Stimulated activated CD4-positive, alpha-beta T cell treated with anti-CD3 and anti-CD28 coated beads, Interleukin-1b, Interleukin-23, amount 100 ng/mL, for 1 hour (primary cell): ENCODE measurements around the gene SYNGR1.
"Not testable (repeated sequence)": the region's sequence is repeated elsewhere in the genome, so short reads cannot be mapped to it uniquely, and the experiment has no call there.

ENCODE experiments used
- DNase-seq, 2 donors: peaks; one replicate each; pipeline ENCODE4 v3.0.0-alpha.2; 2020; ENCODE audit warnings: low read depth in 2 of 2

Gene SYNGR1

DNA sequence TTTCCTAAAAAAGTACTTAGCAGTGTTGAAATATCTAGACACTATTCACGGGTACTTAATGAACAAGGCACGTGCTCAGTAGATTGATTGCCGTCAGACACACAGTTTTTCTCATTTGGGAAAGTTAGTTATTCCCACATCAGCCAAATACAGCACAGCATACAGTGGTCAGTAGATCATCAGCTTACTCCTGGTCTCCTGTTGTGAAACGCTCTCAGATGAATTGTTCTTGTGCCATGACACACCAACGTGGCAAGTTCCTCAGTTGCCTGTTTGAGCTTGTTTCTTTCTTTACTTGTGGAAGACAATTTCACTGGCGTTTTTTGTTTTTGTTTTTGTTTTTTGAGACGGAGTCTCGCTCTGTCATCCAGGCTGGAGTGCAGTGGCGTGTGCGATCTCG lies 58.4 kb downstream of the SYNGR1 start:
- DNase-seq = no peak

GRCh38 chr22:39408807-39409206 lies 59.0 kb downstream of the SYNGR1 start:
- DNase-seq = no peak

GRCh38 chr22:39409516-39410029 lies 59.8 kb downstream of the SYNGR1 start:
- DNase-seq = no peak

GRCh38 chr22:39410264-39410663 lies 60.5 kb downstream of the SYNGR1 start:
- no peak for DNase-seq

DNA sequence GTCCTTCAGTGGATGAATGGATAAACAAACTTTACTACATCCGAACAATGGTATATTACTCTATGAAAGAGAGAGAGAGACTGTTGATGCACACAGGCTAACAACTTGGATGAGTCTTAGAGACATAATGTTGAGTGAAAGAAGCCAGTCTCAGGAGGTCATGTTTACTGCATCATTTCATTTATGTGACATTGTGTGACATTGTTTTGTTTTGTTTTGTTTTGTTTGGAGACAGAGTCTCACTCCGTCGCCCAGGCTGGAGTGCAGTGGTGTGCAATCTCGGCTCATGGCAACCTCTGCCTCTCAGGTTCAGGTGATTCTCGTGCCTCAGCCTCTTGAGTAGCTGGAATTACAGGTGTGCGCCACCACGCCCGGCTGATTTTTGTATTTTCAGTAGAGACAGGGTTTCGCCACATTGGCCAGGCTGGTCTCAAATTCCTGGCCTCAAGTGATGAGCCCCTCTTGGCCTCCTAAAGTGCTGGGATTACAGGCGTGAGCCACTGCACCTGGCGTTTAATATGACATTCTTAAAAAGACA lies 62.1 kb downstream of the SYNGR1 start:
- not testable (repeated sequence) for DNase-seq

GRCh38 chr22:39413204-39413603 lies 63.4 kb downstream of the SYNGR1 start:
- DNase-seq = not testable (repeated sequence)

DNA sequence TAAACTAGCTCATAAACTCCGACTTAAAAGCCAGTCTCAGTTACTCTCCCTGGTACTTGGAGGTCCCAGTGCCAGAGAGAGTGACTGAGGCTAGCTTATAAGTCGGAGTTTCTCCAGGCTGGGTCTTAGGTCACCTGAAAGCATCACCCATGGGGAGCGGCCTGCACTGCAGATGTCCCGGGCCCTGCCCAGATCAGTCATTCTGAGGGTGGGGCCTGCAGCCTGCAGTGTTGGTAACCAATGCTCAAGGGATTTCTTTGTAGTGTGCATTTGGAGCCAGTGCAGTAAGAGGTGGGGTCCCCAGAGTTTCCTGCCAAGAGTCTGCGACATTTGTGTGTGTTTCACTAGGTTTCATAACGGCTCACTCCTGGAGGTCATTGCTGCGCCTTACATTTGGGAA lies 64.6 kb downstream of the SYNGR1 start:
- DNase-seq = no peak

DNA sequence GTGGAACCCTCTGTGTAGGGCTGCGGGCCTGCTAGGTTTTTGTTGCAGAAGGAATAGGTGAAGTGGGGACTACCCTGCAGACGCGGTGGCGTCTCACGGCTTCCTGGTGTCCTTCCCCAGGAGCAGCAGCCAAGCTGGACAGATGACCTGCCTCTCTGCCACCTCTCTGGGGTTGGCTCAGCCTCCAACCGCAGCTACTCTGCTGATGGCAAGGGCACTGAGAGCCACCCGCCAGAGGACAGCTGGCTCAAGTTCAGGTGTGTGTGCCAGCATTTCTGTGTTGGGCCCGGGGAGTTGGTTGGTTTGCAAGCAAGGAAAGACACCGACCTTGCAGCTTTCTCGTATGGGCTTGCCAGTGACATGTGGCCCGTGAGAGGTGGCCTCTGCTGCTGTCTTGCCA lies 65.1 kb downstream of the SYNGR1 start:
- no peak for DNase-seq

- DNase-seq = no peak
These were observed 65.7 kb downstream of the SYNGR1 start for GRCh38 chr22:39415506-39415905.

DNA sequence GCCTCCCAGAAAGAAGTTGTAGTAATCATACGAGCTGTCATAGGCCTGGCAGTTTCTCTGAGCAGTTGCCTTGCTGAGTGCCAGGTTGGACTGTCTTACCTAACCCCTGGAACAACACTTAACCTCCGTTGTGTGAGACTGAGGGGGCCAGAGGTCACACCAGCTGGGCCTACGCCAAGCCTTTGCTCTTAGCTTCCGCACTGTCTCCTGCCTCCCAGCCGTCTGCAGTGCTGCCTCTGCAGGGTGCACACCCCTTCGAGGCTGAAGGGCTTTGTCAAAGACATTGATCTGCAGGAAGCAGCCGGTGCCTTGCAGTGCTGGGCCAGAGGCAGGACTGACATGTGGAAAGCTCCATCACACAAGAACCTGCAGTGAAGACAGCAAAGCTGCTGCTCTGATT lies 66.5 kb downstream of the SYNGR1 start:
- no peak for DNase-seq

GRCh38 chr22:39417641-39418040 lies 67.8 kb downstream of the SYNGR1 start:
- DNase-seq = no peak

DNA sequence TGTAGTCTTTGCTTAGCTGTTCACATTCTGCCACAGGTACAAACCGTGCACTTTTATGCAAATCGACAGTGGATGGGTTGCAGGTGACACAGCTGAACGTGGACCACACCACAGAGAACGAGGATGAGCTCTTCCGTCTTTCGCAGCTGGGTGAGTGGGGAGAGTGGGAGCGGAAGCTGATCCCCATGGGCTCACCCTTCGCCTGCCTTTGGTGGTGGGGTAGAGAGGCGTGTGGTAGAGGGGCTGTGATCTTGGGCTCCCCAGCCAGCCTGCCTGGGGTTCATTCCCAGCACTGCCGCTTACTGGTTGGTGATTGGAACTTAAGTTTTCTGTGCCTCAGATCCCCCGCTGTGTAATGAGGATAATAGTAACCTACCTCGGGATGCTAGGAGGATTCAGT lies 68.9 kb downstream of the SYNGR1 start:
- no peak for DNase-seq

DNA sequence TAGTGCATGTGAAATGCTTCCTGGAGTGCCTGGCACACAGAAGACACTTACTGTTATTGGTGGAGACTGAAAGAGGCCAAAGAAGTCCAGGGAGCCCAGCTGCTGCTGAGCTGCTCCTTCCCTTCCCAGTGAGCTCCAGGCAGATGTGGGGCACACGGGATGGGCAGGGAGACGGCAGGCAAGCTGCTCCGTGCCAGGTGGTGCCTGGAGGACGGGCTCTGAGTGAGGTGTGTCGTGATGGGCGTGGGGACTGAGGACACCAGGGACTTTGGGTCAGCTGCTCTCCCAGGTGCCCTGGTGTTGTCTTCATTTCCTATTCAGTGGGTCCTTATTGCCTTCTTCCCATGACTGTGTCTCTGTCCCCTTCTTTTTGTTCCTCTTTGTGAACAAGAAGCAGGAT lies 69.3 kb downstream of the SYNGR1 start:
- DNase-seq = no peak

DNA sequence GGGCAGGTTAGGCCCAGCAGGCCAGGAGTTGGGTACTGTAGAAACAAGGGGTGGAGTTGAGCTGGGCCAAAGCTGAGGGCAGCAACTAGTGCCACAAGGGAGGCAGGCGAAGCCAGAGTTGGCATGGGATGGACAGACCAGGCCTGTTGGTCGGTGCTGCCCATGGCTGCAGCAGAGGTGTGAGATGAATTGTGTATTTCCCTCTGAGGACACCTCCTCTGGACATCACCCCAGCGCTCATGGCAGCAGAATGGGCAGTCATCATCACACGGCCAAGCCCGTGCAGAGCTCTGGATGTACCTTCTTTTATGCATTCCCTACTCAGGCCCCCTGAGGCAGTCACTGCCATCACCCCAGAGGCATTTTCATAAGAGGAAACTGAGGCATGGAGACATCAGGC lies 70.1 kb downstream of the SYNGR1 start:
- no peak for DNase-seq

DNA sequence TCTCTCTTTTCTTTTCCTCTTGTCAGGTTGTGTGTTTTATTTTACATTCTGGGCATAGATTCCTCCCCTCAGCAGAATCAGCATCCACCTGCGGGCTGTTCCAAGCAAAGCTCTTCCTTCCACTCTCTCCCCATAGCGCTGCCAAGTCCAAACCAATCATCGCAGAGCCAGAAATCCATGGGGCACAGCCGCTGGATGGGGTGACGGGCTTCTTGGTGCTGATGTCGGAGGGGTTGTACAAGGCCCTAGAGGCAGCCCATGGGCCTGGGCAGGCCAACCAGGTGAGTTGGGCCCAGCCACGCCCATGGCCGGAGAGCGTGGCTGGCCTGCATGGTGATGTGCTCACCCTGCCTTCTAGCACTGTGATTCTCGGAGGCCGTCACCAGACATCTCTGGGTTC lies 71.9 kb downstream of the SYNGR1 start:
- no peak for DNase-seq

- no peak for DNase-seq
These were observed 72.3 kb downstream of the SYNGR1 start for GRCh38 chr22:39422101-39422500.

DNA sequence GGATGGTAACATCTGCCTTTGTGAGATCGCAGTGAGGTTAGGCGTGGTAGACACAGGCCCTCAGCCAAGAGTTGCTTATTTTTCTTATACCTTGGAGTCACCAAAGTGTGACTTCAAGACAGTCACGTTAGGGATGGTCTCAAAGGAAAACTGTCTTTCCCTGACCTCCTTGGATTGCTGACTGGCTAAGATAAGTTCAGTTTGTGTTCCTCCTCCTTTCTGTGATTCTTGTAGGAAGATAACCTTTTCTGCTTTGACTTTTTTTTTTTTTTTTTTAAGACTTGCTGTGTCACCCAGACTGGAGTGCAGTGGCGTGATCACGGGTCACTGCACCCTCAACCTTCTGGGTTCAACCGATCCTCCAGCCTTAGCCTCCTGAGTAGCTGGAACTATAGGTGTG lies 72.9 kb downstream of the SYNGR1 start:
- no peak for DNase-seq

DNA sequence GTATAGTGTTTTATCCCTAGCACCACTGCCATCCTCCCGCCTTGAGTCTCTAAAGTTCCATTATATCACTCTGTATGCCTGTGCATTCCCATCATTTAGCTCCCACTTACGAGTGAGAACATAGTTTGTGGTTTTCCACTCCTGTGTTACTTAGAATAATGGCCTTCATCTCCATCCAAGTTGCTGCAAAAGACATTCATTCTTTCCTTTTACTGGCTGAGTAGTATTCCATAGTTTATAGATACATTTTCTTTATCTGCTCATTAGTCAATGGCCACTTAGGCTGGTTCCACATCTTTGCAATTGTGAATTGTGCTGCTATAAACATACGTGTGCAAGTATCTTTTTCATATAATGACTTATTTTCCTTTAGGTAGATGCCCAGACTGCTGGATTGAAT lies 74.2 kb downstream of the SYNGR1 start:
- no peak for DNase-seq

GRCh38 chr22:39426380-39427043 lies 76.7 kb downstream of the SYNGR1 start:
- DNase-seq = no peak

GRCh38 chr22:39427751-39428596 lies 78.2 kb downstream of the SYNGR1 start:
- no peak for DNase-seq

- no peak for DNase-seq
These were observed 78.8 kb downstream of the SYNGR1 start for GRCh38 chr22:39428597-39429071.

- no peak for DNase-seq
These were observed 79.4 kb downstream of the SYNGR1 start for GRCh38 chr22:39429186-39429585.
